HG03159 (cell line): Measurements from ENCODE around the gene RAB3IP.
"Not testable (repeated sequence)": the region's sequence is repeated elsewhere in the genome, so short reads cannot be mapped to it uniquely, and the experiment has no call there.

Experiments used
- ATAC-seq: cut with Tn5 transposase; IDR thresholded peaks from one replicate; pipeline ENCODE4 v1.9.1; 2021; ENCODE audit warnings: mild to moderate bottlenecking, moderate library complexity; ENCODE audit not compliant: unreplicated experiment

RAB3IP gene

GRCh38 chr12:69834147-69834546 lies 95.5 kb downstream of the RAB3IP start:
- no peak for ATAC-seq

GRCh38 chr12:69834576-69834975 lies 95.9 kb downstream of the RAB3IP start:
- no peak for ATAC-seq

GRCh38 chr12:69835081-69835480 lies 96.4 kb downstream of the RAB3IP start:
- no peak for ATAC-seq

- ATAC-seq, result no peak
Measured at GRCh38 chr12:69836015-69836414, 97.4 kb downstream of the RAB3IP start.

- no peak for ATAC-seq
Measured at GRCh38 chr12:69837191-69837590, 98.5 kb downstream of the RAB3IP start.

- no peak for ATAC-seq
Measured at GRCh38 chr12:69837657-69838415, 99.2 kb downstream of the RAB3IP start.

GRCh38 chr12:69840727-69841126 lies 102.1 kb downstream of the RAB3IP start:
- ATAC-seq, result no peak

- ATAC-seq, result no peak
Measured at GRCh38 chr12:69843608-69844007, 104.9 kb downstream of the RAB3IP start.

- no peak for ATAC-seq
Measured at GRCh38 chr12:69844416-69844815, 105.8 kb downstream of the RAB3IP start.

- ATAC-seq, result no peak
Measured at GRCh38 chr12:69844836-69845235, 106.2 kb downstream of the RAB3IP start.

- no peak for ATAC-seq
Measured at GRCh38 chr12:69846976-69847375, 108.3 kb downstream of the RAB3IP start.

- no peak for ATAC-seq
Measured at GRCh38 chr12:69851976-69852375, 113.3 kb downstream of the RAB3IP start.

GRCh38 chr12:69853176-69853961 lies 114.7 kb downstream of the RAB3IP start:
- ATAC-seq, result not testable (repeated sequence)

- ATAC-seq, result no peak
Measured at GRCh38 chr12:69866698-69867097, 128.0 kb downstream of the RAB3IP start.

- no peak for ATAC-seq
Measured at GRCh38 chr12:69868695-69869094, 130.0 kb downstream of the RAB3IP start.

GRCh38 chr12:69872804-69873203 lies 134.1 kb downstream of the RAB3IP start:
- ATAC-seq, result no peak
